ENCODE results near the gene CLSTN3. TPM values are rescaled to one million over a fixed set of nuclear protein-coding genes. Genes with fewer than 3 reads are reported as not detected.

Gene CLSTN3
- total and polyA plus RNA-seq, 2 of the 13 experiments (the other 11 are each of a cell fraction or from before 2014, with no cell fraction given) = 26.2 to 94.1 TPM

GRCh38 chr12:7130701-7131501 lies 730 bp downstream of the CLSTN3 start (continued):
- TF ChIP-seq ZNF646 (CRISPR knock-in tag; IDR thresholded peaks at IDR 0.05) (no peak), ZFP36L2 (CRISPR knock-in tag; IDR thresholded peaks at IDR 0.05) (no peak), ZNF331 (CRISPR knock-in tag; IDR thresholded peaks at IDR 0.05) (no peak), ARID4A (CRISPR knock-in tag; IDR thresholded peaks at IDR 0.05; ENCODE audit: borderline replicate concordance) (peak; percentile 51; the same call in 1 of the 2 replicates), TBX2 (CRISPR knock-in tag; IDR thresholded peaks at IDR 0.05; ENCODE audit: borderline replicate concordance) (peak; percentile 21; the same call in 1 of the 2 replicates), NFYB (CRISPR knock-in tag; IDR thresholded peaks at IDR 0.05) (no peak), REXO4 (CRISPR knock-in tag; IDR thresholded peaks at IDR 0.05; ENCODE audit: borderline replicate concordance) (no peak), NCOA2 (CRISPR knock-in tag; IDR thresholded peaks at IDR 0.05) (no peak), SIX4 (CRISPR knock-in tag; IDR thresholded peaks at IDR 0.05) (no peak), GTF2F1 (IDR thresholded peaks at IDR 0.05; ENCODE audit: low read length) (no peak), PITX1 (CRISPR knock-in tag; IDR thresholded peaks at IDR 0.05) (0 out of 2 replicates have a peak, but pooled peaks have one; percentile 43), FOXM1 (CRISPR knock-in tag; IDR thresholded peaks at IDR 0.05) (no peak), POGZ (CRISPR knock-in tag; IDR thresholded peaks at IDR 0.05) (no peak), ZNF746 (CRISPR knock-in tag; IDR thresholded peaks at IDR 0.05) (peak; percentile 97), TAF15 (IDR thresholded peaks at IDR 0.05; ENCODE audit: low read depth, low read length, poor library complexity, severe bottlenecking) (no peak), NONO (IDR thresholded peaks at IDR 0.05) (no peak), NONO (CRISPR knock-in tag; conservative IDR thresholded peaks at IDR 0.05) (peak; percentile 62), ZFP41 (CRISPR knock-in tag; IDR thresholded peaks at IDR 0.05; ENCODE audit: borderline replicate concordance) (no peak), ZNF564 (CRISPR knock-in tag; IDR thresholded peaks at IDR 0.05) (no peak), PHF21A (CRISPR knock-in tag; IDR thresholded peaks at IDR 0.05) (no peak), XBP1 (CRISPR knock-in tag; IDR thresholded peaks at IDR 0.05) (no peak)

Measured in HepG2 (cell line).